Naive thymus-derived CD8-positive, alpha-beta T cell (primary cell): ENCODE data around the gene KIAA1143. TPM values are rescaled to one million over a fixed set of nuclear protein-coding genes. Genes with fewer than 3 reads are reported as not detected.

Experiments used
- ATAC-seq, 2 donors: fragments of 150-1000 bp; cut with Tn5 transposase in 1 of 2; sonication (Bioruptor Pico), chemical (Tn5 transposase) in 1 of 2; 1 replicate in 1 of 2; 2 replicates in 1 of 2; pipeline ENCODE4 v1.10.0; 2021; ENCODE audit warnings: mild to moderate bottlenecking in 2 of 2, moderate library complexity in 2 of 2
- POLR2A ChIA-PET: fragments of 350-600 bp; sonication (Branson Sonifier 250); formaldehyde crosslinking; loops from one replicate; lab custom pipeline; 2021; ENCODE audit warnings: antibody characterized with exemption; lab: Charles Lee
- DNase-seq, 10 donors: peaks; one replicate each; pipeline versions ENCODE4 v3.0.0 to v3.0.0-alpha.2; 2020 to 2022
- H3K27ac Mint-ChIP-seq, 10 donors: one replicate each; pipeline ENCODE4 v1.8.0; 2020 to 2022; ENCODE audit warnings: mild to moderate bottlenecking in 10 of 10, mixed read lengths in 10 of 10, moderate library complexity in 4 of 10, inconsistent platforms in 1 of 10
- H3K27me3 Mint-ChIP-seq, 5 donors: one replicate each; pipeline ENCODE4 v1.8.0; 2021 to 2022; ENCODE audit warnings: mixed read lengths in 5 of 5
- H3K36me3 Mint-ChIP-seq, 3 donors: one replicate each; pipeline ENCODE4 v1.8.0; 2020 to 2022; ENCODE audit warnings: mixed read lengths in 3 of 3, mild to moderate bottlenecking in 2 of 3, inconsistent platforms in 1 of 3
- H3K4me1 Mint-ChIP-seq, 4 donors: one replicate each; pipeline ENCODE4 v1.8.0; 2021 to 2022; ENCODE audit warnings: mixed read lengths in 4 of 4
- H3K4me3 Mint-ChIP-seq, 10 donors: one replicate each; pipeline ENCODE4 v1.8.0; 2020 to 2022; ENCODE audit warnings: mild to moderate bottlenecking in 10 of 10, mixed read lengths in 10 of 10, moderate library complexity in 6 of 10, inconsistent platforms in 1 of 10
- H3K9me3 Mint-ChIP-seq, 9 donors: one replicate each; pipeline ENCODE4 v1.8.0; 2020 to 2022; ENCODE audit warnings: mixed read lengths in 9 of 9, mild to moderate bottlenecking in 3 of 9, inconsistent platforms in 1 of 9, moderate library complexity in 1 of 9
- polyA plus RNA-seq, 3 donors: library from polyadenylated mRNA; unstranded; fragments of 300-500 nt; fragmentation: Illumina TruSeq; gene quantifications; one replicate each; pipeline ENCODE4 v1.2.3, GENCODE V29; 2021
- total RNA-seq, 8 experiments: library from RNA in 2 of 8; stranded (reverse) in 2 of 8; gene quantifications; one replicate each; pipeline ENCODE4 v1.2.3 and lab custom pipeline; 2021 to 2026

Gene KIAA1143
- 10 to 100 TPM; 39.8 to 50.0 TPM for total RNA-seq
- 10 to 100 TPM; 24.1 to 34.9 (median 30.6) TPM for polyA plus RNA-seq
- total RNA-seq (lab: John Stamatoyannopoulos, UW), result 32.7 to 84.2 (median 76.2) reads per million in 6 experiments

- POLR2A ChIA-PET, result interaction anchor here (1.0 to 2.9 kb wide), 6 partner anchors 32 to 251 kb away, joined by 3 to 27 read pairs (median 8); partner anchors contain the start of genes ZNF501 and ZNF502
- H3K4me3 Mint-ChIP-seq, result peak within 1 kb of the TSS; percentile 87 to 96 (median 90)
- H3K4me1 Mint-ChIP-seq, result peaks cover 16 to 37% (median 35%) of the 10 kb centered on the region in 4 donors
- DNase-seq (peak; percentile 91 to 98 (median 94)), ATAC-seq (peak; percentile 96 to 99)
- H3K36me3 Mint-ChIP-seq, result peaks cover 12 to 33% (median 18%) of the 10 kb centered on the region in 3 donors
- peaks cover 0 to 29% (median 18%) of the 10 kb centered on the region in 9 donors for H3K9me3 Mint-ChIP-seq
- peaks cover 0 to 16% (median 0%) of the 10 kb centered on the region in 5 donors for H3K27me3 Mint-ChIP-seq
- peak within 1 kb of the TSS; percentile 83 to 96 (median 90) for H3K27ac Mint-ChIP-seq
These were observed at the start of gene KIAA1143, which contains the start of gene KIF15 for GRCh38 chr3:44761424-44762169. Gene KIAA1143 (minus strand): TSS chr3:44761619. CDS start chr3:44761602, 17 bp downstream. Gene KIF15 (plus strand): TSS chr3:44761794. CDS start chr3:44761866, 72 bp downstream.

- Mint-ChIP-seq H3K9me3 (no peaks in the 10 kb centered on the region), H3K27ac (no peak overlapping the region)
- DNase-seq, result no peak
These were observed 44.5 kb upstream of the KIAA1143 start for GRCh38 chr3:44805960-44806359.

GRCh38 chr3:44803298-44803697 is 41.9 kb upstream of the KIAA1143 start:
- POLR2A ChIA-PET, result no interaction called here
- Mint-ChIP-seq H3K9me3 (no peaks in the 10 kb centered on the region), H3K27ac (no peak overlapping the region), H3K36me3 (no peaks in the 10 kb centered on the region), H3K4me1 (no peaks in the 10 kb centered on the region), H3K27me3 (no peaks in the 10 kb centered on the region), H3K4me3 (no peak overlapping the region)
- ATAC-seq, result no peak
- DNase-seq, result no peak

More at GRCh38 chr3:44805960-44806359, 44.5 kb upstream of the KIAA1143 start:
- H3K36me3 Mint-ChIP-seq, result peaks cover 0 to 1% (median 0%) of the 10 kb centered on the region in 3 donors
- no peaks in the 10 kb centered on the region for H3K27me3 Mint-ChIP-seq
- POLR2A ChIA-PET, result no interaction called here
- H3K4me1 Mint-ChIP-seq, result no peaks in the 10 kb centered on the region
- ATAC-seq, result no peak
- no peak overlapping the region for H3K4me3 Mint-ChIP-seq

- DNase-seq (no peak), ATAC-seq (no peak)
- H3K4me3 Mint-ChIP-seq, result no peak overlapping the region
- no peaks in the 10 kb centered on the region for H3K27me3 Mint-ChIP-seq
- POLR2A ChIA-PET, result no interaction called here
- H3K4me1 Mint-ChIP-seq, result no peaks in the 10 kb centered on the region
- no peaks in the 10 kb centered on the region for H3K36me3 Mint-ChIP-seq
- no peak overlapping the region for H3K27ac Mint-ChIP-seq
- H3K9me3 Mint-ChIP-seq, result no peaks in the 10 kb centered on the region
These were observed 40.6 kb upstream of the KIAA1143 start for GRCh38 chr3:44802011-44802410.

- H3K27me3 Mint-ChIP-seq, result peaks cover 0 to 1% (median 0%) of the 10 kb centered on the region in 5 donors
- POLR2A ChIA-PET, result no interaction called here
- H3K4me3 Mint-ChIP-seq, result no peak overlapping the region
- no peak for ATAC-seq
- no peaks in the 10 kb centered on the region for H3K4me1 Mint-ChIP-seq
- DNase-seq, result no peak
- no peaks in the 10 kb centered on the region for H3K9me3 Mint-ChIP-seq
- no peaks in the 10 kb centered on the region for H3K36me3 Mint-ChIP-seq
- H3K27ac Mint-ChIP-seq, result no peak overlapping the region
These were observed 33.8 kb upstream of the KIAA1143 start for GRCh38 chr3:44795197-44795596.

GRCh38 chr3:44782891-44783290 is 21.5 kb upstream of the KIAA1143 start:
- POLR2A ChIA-PET, result no interaction called here
- Mint-ChIP-seq H3K27me3 (no peaks in the 10 kb centered on the region), H3K27ac (no peak overlapping the region)

GRCh38 chr3:44772099-44772442 is 10.7 kb upstream of the KIAA1143 start:
- Mint-ChIP-seq H3K27me3 (peaks cover 0 to 3% (median 0%) of the 10 kb centered on the region in 5 donors), H3K4me1 (no peaks in the 10 kb centered on the region), H3K27ac (no peak overlapping the region), H3K9me3 (peaks cover 6 to 42% (median 14%) of the 10 kb centered on the region in 9 donors), H3K36me3 (peaks cover 0 to 29% (median 13%) of the 10 kb centered on the region in 3 donors), H3K4me3 (no peak overlapping the region)
- POLR2A ChIA-PET, result no interaction called here
- ATAC-seq (no peak), DNase-seq (no peak)

More at GRCh38 chr3:44782891-44783290, 21.5 kb upstream of the KIAA1143 start:
- Mint-ChIP-seq H3K4me1 (no peaks in the 10 kb centered on the region), H3K9me3 (no peaks in the 10 kb centered on the region), H3K4me3 (no peak overlapping the region), H3K36me3 (no peaks in the 10 kb centered on the region)
- ATAC-seq (no peak), DNase-seq (no peak)

GRCh38 chr3:44771424-44772098 is 10.1 kb upstream of the KIAA1143 start:
- Mint-ChIP-seq H3K27ac (no peak overlapping the region), H3K36me3 (peaks cover 0 to 29% (median 14%) of the 10 kb centered on the region in 3 donors), H3K9me3 (peaks cover 6 to 42% (median 14%) of the 10 kb centered on the region in 9 donors), H3K4me1 (no peaks in the 10 kb centered on the region), H3K4me3 (no peak overlapping the region), H3K27me3 (peaks cover 0 to 4% (median 2%) of the 10 kb centered on the region in 5 donors)
- POLR2A ChIA-PET, result no interaction called here
- DNase-seq, result no peak
- no peak for ATAC-seq

GRCh38 chr3:44764248-44764647 is 2.8 kb upstream of the KIAA1143 start:
- POLR2A ChIA-PET, result no interaction called here
- Mint-ChIP-seq H3K9me3 (peaks cover 0 to 18% (median 3%) of the 10 kb centered on the region in 9 donors), H3K4me1 (peaks cover 9 to 19% (median 17%) of the 10 kb centered on the region in 4 donors), H3K36me3 (peaks cover 2 to 17% (median 4%) of the 10 kb centered on the region in 3 donors), H3K27ac (no peak overlapping the region), H3K27me3 (peaks cover 0 to 16% (median 3%) of the 10 kb centered on the region in 5 donors), H3K4me3 (no peak overlapping the region)
- DNase-seq, result no peak
- no peak for ATAC-seq

- Mint-ChIP-seq H3K4me1 (peaks cover 12 to 30% (median 28%) of the 10 kb centered on the region in 4 donors), H3K4me3 (peak overlapping the region; percentile 87 to 96 (median 90)), H3K27ac (peak overlapping the region in 5 of 10 donors; percentile 6 to 83 (median 20)), H3K36me3 (peaks cover 8 to 26% (median 11%) of the 10 kb centered on the region in 3 donors), H3K9me3 (peaks cover 0 to 23% (median 15%) of the 10 kb centered on the region in 9 donors), H3K27me3 (peaks cover 0 to 16% (median 3%) of the 10 kb centered on the region in 5 donors)
- ATAC-seq, result no peak
- no peak for DNase-seq
- POLR2A ChIA-PET, result interaction anchor here (0.5 to 1.8 kb wide), 3 partner anchors 35 to 1831 kb away, joined by 3 to 8 read pairs (median 6); no protein-coding TSS in a partner anchor
These were observed 1.3 kb upstream of the KIAA1143 start for GRCh38 chr3:44762690-44763089.

GRCh38 chr3:44762170-44762677 is 805 bp upstream of the KIAA1143 start:
- peaks cover 0 to 27% (median 18%) of the 10 kb centered on the region in 9 donors for H3K9me3 Mint-ChIP-seq
- H3K27me3 Mint-ChIP-seq, result peaks cover 0 to 16% (median 2%) of the 10 kb centered on the region in 5 donors
- H3K27ac Mint-ChIP-seq, result peak overlapping the region in 8 of 10 donors; percentile 7 to 95 (median 55)
- H3K36me3 Mint-ChIP-seq, result peaks cover 11 to 30% (median 16%) of the 10 kb centered on the region in 3 donors
- peaks cover 14 to 35% (median 32%) of the 10 kb centered on the region in 4 donors for H3K4me1 Mint-ChIP-seq
- DNase-seq (no peak), ATAC-seq (no peak)
- H3K4me3 Mint-ChIP-seq, result peak overlapping the region; percentile 87 to 96 (median 90)
- POLR2A ChIA-PET, result interaction anchor here (0.5 to 2.9 kb wide), 4 partner anchors 33 to 1831 kb away, joined by 3 to 27 read pairs (median 7); partner anchors contain the start of gene ZNF501

GRCh38 chr3:44761101-44761423 is 357 bp downstream of the KIAA1143 start:
- POLR2A ChIA-PET, result interaction anchor here (0.6 to 2.9 kb wide), 6 partner anchors 32 to 274 kb away, joined by 4 to 27 read pairs (median 8); partner anchors contain the start of genes ZNF501 and ZNF502
- peaks cover 12 to 38% (median 22%) of the 10 kb centered on the region in 3 donors for H3K36me3 Mint-ChIP-seq
- H3K4me1 Mint-ChIP-seq, result peaks cover 16 to 40% (median 35%) of the 10 kb centered on the region in 4 donors
- ATAC-seq (peak; percentile 21 to 30), DNase-seq (peak in 1 of 10 donors; percentile 1)
- peaks cover 0 to 12% (median 0%) of the 10 kb centered on the region in 5 donors for H3K27me3 Mint-ChIP-seq
- peaks cover 0 to 34% (median 18%) of the 10 kb centered on the region in 9 donors for H3K9me3 Mint-ChIP-seq
- peak overlapping the region; percentile 87 to 96 (median 90) for H3K4me3 Mint-ChIP-seq
- peak overlapping the region; percentile 83 to 96 (median 90) for H3K27ac Mint-ChIP-seq
